Gastrocnemius medialis (tissue), 4 donors: ENCODE results near the gene ZNF77. TPM values are rescaled to one million over a fixed set of nuclear protein-coding genes. Genes with fewer than 3 reads are reported as not detected.
A peak's percentile ranks its signal among the peaks of the same experiment; 100 is the strongest.

Experiments
- ATAC-seq, 2 donors: fragments of 150-250 bp; one replicate each; pipeline ENCODE4 v1.9.1; 2016
- DNase-seq, 2 donors: peaks; one replicate each; pipeline ENCODE4 v3.0.0-alpha.2; 2019
- H3K27ac ChIP-seq, 4 donors: fragments of 200-600 bp; sonication (generic); 1 replicate in 1 of 4; 2 replicates in 3 of 4; pipeline ENCODE4 v1.5.1; 2016 to 2018; ENCODE audit warnings: mild to moderate bottlenecking in 2 of 4, moderate library complexity in 1 of 4
- H3K27me3 ChIP-seq, 3 donors: fragments of 200-600 bp; sonication (generic) in 2 of 3; 1 replicate in 1 of 3; 2 replicates in 2 of 3; pipeline versions ENCODE4 v1.5.1 to v1.6.0; 2016 to 2019; ENCODE audit warnings: mild to moderate bottlenecking in 1 of 3, moderate library complexity in 1 of 3
- H3K36me3 ChIP-seq, 2 donors: fragments of 200-600 bp; sonication (generic) in 1 of 2; one replicate each; pipeline ENCODE4 v1.5.1; 2017 to 2018
- H3K4me1 ChIP-seq, 2 donors: fragments of 200-600 bp; sonication (generic) in 1 of 2; one replicate each; pipeline ENCODE4 v1.5.1; 2016 to 2017; ENCODE audit warnings: mild to moderate bottlenecking in 2 of 2
- H3K4me3 ChIP-seq, 4 donors: fragments of 200-600 bp; sonication (generic) in 3 of 4; 1 replicate in 1 of 4; 2 replicates in 3 of 4; pipeline ENCODE4 v1.5.1; 2016 to 2019; ENCODE audit warnings: mild to moderate bottlenecking in 2 of 4
- H3K9me3 ChIP-seq, 3 donors: fragments of 200-600 bp; sonication (generic) in 2 of 3; 1 replicate in 1 of 3; 2 replicates in 2 of 3; pipeline ENCODE4 v1.5.1; 2016 to 2019
- POLR2A ChIP-seq, 2 donors: fragments of 450-650 bp; IDR thresholded peaks; one replicate each; pipeline ENCODE4 v1.6.1; 2017; ENCODE audit warnings: antibody characterized with exemption in 2 of 2, mild to moderate bottlenecking in 2 of 2, moderate library complexity in 2 of 2
- in situ Hi-C, 4 donors: fragments of 200-750 bp; cut with MboI; loops; one replicate each; pipeline versions ENCODE4 v1.15.0 to v1.8.0; 2017; ENCODE audit warnings: low sequenced_read_pairs in 4 of 4
- intact Hi-C: fragments of 100-400 bp; cut with DNase I; formaldehyde crosslinking; loops from one replicate; pipeline ENCODE4 v1.15.1; 2023; ENCODE audit warnings: low total_unique reads
- total RNA-seq, 4 donors: library from RNA; depleted of rRNA; stranded (reverse); fragments of >200 nt; gene quantifications; one replicate each; pipeline versions ENCODE4 v1.1.0 to v1.2.3, GENCODE V29; 2016
- TF ChIP-seq, protein P1 (sequence below), 5 experiments: fragments of 450-650 bp in 3 of 5; fragments of 200-600 bp in 2 of 5; sonication (generic) in 2 of 5; IDR thresholded peaks in 4 of 5; conservative IDR thresholded peaks in 1 of 5; 1 replicate in 4 of 5; 2 replicates in 1 of 5; pipeline ENCODE4 v1.5.1; 2016 to 2019; ENCODE audit warnings: antibody characterized with exemption in 5 of 5, mild to moderate bottlenecking in 3 of 5, moderate library complexity in 3 of 5

ZNF77 gene
- total RNA-seq, 4 donors from 2014 or later, result 1.3 to 4.7 (median 1.5) TPM

DNA sequence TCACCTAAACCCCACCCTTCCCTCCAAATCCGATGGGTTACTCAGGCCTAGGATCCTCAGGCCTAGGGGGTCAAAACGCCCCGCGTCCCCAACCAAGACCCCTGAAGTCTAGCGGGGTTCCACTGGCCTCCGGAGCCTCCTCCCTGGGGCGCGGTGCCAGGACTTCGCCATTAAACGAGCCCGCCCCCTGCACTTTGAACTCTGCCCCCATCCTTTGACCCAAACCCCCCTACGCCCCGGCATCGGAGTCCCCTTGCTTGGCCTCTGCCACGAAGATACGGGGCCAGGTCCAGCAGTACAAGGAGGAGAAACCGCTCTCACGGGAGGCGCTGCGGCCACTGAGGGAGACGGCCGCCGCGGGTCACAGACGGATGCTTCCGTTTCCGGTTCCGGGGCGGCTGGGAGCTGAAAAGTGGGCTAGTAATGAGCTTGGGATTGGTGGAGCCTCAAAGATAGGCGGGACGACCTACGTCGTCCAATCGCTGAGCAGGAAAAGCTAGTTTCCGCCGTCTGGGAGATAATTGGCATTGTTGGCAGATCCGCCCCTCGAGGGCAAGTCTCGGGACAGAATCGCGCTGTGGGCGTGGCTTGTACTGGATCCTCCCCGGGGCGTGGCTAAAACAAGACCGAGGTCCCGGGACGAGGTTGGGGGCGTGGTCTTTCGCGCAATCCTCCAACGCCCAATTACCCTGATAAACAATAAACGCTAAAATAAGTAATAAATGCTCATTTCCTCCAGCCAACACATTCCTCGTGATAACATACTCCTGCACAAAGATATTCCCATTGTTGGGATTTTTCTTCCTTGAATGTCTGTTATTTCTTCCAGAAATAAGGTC lies 5.7 kb upstream of the ZNF77 start:
- Histone ChIP-seq H3K27me3 (no peaks in the 10 kb centered on the region), H3K4me1 (peaks cover 14 to 18% of the 10 kb centered on the region in 2 donors), H3K27ac (peak overlapping the region; percentile 88 to 97 (median 92)), H3K4me3 (peak overlapping the region; percentile 63 to 88 (median 81)), H3K36me3 (no peaks in the 10 kb centered on the region), H3K9me3 (no peaks in the 10 kb centered on the region)
- in situ Hi-C loops (loop anchor here (10.0 to 25.0 kb wide), 5 partner anchors 112 to 214 kb away; partner anchors contain the start of genes GNA11 (in 1 of the 4) and TLE5 (in 1 of the 4)), intact Hi-C loops (loop anchor here (1.0 to 10.0 kb wide), 6 partner anchors 27 to 554 kb away; partner anchors contain the start of genes DOHH, FZR1, TLE6 and ZNF555)
- TF ChIP-seq POLR2A (IDR thresholded peaks at IDR 0.05), result peak; percentile 85 to 90
- TF ChIP-seq, protein P1, sequence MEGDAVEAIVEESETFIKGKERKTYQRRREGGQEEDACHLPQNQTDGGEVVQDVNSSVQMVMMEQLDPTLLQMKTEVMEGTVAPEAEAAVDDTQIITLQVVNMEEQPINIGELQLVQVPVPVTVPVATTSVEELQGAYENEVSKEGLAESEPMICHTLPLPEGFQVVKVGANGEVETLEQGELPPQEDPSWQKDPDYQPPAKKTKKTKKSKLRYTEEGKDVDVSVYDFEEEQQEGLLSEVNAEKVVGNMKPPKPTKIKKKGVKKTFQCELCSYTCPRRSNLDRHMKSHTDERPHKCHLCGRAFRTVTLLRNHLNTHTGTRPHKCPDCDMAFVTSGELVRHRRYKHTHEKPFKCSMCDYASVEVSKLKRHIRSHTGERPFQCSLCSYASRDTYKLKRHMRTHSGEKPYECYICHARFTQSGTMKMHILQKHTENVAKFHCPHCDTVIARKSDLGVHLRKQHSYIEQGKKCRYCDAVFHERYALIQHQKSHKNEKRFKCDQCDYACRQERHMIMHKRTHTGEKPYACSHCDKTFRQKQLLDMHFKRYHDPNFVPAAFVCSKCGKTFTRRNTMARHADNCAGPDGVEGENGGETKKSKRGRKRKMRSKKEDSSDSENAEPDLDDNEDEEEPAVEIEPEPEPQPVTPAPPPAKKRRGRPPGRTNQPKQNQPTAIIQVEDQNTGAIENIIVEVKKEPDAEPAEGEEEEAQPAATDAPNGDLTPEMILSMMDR (IDR thresholded peaks at IDR 0.05 in 4 of 5, conservative IDR thresholded peaks at IDR 0.05 in 1 of 5), result no peak
- peak; percentile 100 for DNase-seq
- ATAC-seq, result peak; percentile 99 to 100

DNA sequence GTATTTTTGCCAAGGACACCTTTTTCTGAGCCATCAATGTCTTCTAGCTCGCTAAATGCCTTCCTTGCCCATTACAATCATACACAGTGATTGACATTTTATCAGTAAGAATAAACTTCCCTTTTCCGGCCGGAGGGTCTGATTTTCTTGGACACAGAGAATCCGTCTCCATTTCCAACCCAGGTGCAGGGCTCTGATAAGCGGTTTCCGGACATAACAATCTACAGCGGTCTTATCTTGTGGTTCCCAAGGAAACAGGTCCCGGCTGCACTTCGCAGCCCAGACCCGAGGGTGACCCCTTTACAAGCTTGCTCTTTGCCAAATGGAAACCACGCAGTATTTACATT lies 5.1 kb upstream of the ZNF77 start:
- in situ Hi-C loops (loop anchor here (10.0 to 25.0 kb wide), 5 partner anchors 112 to 215 kb away; partner anchors contain the start of genes GNA11 (in 1 of the 4) and TLE5 (in 1 of the 4)), intact Hi-C loops (loop anchor here (1.0 to 10.0 kb wide), 6 partner anchors 27 to 555 kb away; partner anchors contain the start of genes DOHH, FZR1, TLE6 and ZNF555)
- H3K27ac ChIP-seq, result peak overlapping the region; percentile 88 to 97 (median 92)
- H3K27me3 ChIP-seq, result no peaks in the 10 kb centered on the region
- ATAC-seq (peak; percentile 6 to 9), DNase-seq (peak in 1 of 2 donors; percentile 28)
- H3K4me3 ChIP-seq, result peak overlapping the region; percentile 63 to 88 (median 81)
- H3K4me1 ChIP-seq, result peaks cover 16 to 21% of the 10 kb centered on the region in 2 donors
- TF ChIP-seq, protein P1 (IDR thresholded peaks at IDR 0.05 in 4 of 5, conservative IDR thresholded peaks at IDR 0.05 in 1 of 5), result no peak
- no peak for TF ChIP-seq POLR2A (IDR thresholded peaks at IDR 0.05)
- no peaks in the 10 kb centered on the region for H3K36me3 ChIP-seq
- no peaks in the 10 kb centered on the region for H3K9me3 ChIP-seq

DNA sequence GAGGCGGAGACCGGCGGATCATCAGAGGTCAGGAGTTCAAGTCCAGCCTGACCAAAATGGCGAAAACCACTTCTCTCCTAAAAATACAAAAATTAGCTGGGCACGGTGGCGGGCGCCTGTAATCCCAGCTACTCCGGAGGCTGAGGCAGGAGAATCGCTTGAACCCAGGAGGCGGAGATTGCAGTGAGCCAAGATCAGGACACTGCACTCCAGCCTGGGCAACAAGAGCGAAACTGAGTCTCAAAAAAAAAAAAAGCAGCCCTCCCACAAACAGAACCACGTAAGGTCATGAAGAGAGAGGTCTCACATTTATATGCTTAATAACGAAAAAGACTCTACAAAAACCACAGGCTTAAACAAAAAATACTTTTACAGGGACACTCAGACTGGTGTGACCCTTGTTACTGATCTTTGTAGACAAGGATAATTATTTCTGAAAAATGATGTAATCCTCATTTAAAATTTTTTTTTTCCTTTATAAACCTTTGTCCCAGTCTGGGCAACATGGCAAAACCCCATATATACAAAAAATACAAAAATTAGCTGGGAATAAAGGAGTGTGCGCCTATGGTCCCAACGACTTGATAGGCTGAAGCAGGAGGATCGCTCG lies 909 bp upstream of the ZNF77 start:
- Histone ChIP-seq H3K27ac (peak overlapping the region; percentile 93 to 97 (median 95)), H3K36me3 (no peaks in the 10 kb centered on the region), H3K27me3 (no peaks in the 10 kb centered on the region), H3K4me3 (peak overlapping the region; percentile 93 to 99 (median 95)), H3K4me1 (peaks cover 16 to 29% of the 10 kb centered on the region in 2 donors), H3K9me3 (no peaks in the 10 kb centered on the region)
- ATAC-seq, result no peak
- TF ChIP-seq, protein P1 (IDR thresholded peaks at IDR 0.05 in 4 of 5, conservative IDR thresholded peaks at IDR 0.05 in 1 of 5), result no peak
- TF ChIP-seq POLR2A (IDR thresholded peaks at IDR 0.05), result no peak
- in situ Hi-C loops, result no loop called here
- DNase-seq, result no peak
- intact Hi-C loops, result no loop called here

DNA sequence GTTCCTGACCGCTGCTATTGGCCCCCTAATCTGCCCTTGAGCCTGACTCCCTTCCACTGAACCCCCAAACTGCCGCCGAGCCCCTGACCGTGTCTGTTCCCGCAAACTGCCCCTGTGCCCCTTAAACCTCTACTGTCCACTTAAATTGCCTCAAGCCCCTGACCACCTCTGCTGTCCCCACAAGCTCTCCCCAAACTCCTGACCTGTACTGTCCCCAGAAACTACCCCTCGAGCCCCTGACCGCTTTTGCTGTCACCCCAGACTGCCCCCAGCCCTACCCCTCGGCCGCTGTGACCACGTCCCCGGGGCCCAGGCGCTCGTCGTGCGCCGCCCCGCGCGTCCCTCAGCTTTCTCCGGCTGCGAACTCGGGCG lies 382 bp downstream of the ZNF77 start:
- no peak for DNase-seq
- H3K9me3 ChIP-seq, result no peaks in the 10 kb centered on the region
- peaks cover 11 to 24% of the 10 kb centered on the region in 2 donors for H3K4me1 ChIP-seq
- in situ Hi-C loops (no loop called here), intact Hi-C loops (no loop called here)
- no peak for TF ChIP-seq POLR2A (IDR thresholded peaks at IDR 0.05)
- TF ChIP-seq, protein P1 (IDR thresholded peaks at IDR 0.05 in 4 of 5, conservative IDR thresholded peaks at IDR 0.05 in 1 of 5), result no peak
- peaks cover 0 to 2% of the 10 kb centered on the region in 2 donors for H3K36me3 ChIP-seq
- H3K27ac ChIP-seq, result peak overlapping the region; percentile 93 to 97 (median 95)
- H3K27me3 ChIP-seq, result no peaks in the 10 kb centered on the region
- no peak for ATAC-seq
- H3K4me3 ChIP-seq, result peak overlapping the region; percentile 93 to 99 (median 96)
